Measurements from ENCODE around the gene PSTPIP1. TPM values are rescaled to one million over a fixed set of nuclear protein-coding genes. Genes with fewer than 3 reads are reported as not detected.

The PSTPIP1 gene
- total RNA-seq, 6 experiments from 2014 or later, result 1.2 to 4.9 (median 2.2) TPM

- peak overlapping the region in 1 of 3 donors; percentile 42 for H3K27ac ChIP-seq
- WGBS (ENCODE audit: insufficient coverage, low coverage, low lambda C conversion rate, missing lambda C conversion rate), result 71% methylated on average over 6 of the region's 6 CpGs
- ATAC-seq, result peak in 3 of 4 donors; percentile 22 to 54 (median 44)
- H3K36me3 ChIP-seq, result no peaks in the 10 kb centered on the region
- intact Hi-C loops (cut with DNase I), result no loop called here
- no peaks in the 10 kb centered on the region for H3K9me3 ChIP-seq
- H3K4me3 ChIP-seq, result no peak overlapping the region
- peaks cover 0 to 81% (median 27%) of the 10 kb centered on the region in 4 donors for H3K4me1 ChIP-seq
- no peak for DNase-seq
- TF ChIP-seq, protein P1, sequence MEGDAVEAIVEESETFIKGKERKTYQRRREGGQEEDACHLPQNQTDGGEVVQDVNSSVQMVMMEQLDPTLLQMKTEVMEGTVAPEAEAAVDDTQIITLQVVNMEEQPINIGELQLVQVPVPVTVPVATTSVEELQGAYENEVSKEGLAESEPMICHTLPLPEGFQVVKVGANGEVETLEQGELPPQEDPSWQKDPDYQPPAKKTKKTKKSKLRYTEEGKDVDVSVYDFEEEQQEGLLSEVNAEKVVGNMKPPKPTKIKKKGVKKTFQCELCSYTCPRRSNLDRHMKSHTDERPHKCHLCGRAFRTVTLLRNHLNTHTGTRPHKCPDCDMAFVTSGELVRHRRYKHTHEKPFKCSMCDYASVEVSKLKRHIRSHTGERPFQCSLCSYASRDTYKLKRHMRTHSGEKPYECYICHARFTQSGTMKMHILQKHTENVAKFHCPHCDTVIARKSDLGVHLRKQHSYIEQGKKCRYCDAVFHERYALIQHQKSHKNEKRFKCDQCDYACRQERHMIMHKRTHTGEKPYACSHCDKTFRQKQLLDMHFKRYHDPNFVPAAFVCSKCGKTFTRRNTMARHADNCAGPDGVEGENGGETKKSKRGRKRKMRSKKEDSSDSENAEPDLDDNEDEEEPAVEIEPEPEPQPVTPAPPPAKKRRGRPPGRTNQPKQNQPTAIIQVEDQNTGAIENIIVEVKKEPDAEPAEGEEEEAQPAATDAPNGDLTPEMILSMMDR (IDR thresholded peaks at IDR 0.05), result no peak
- no peak for TF ChIP-seq POLR2A (IDR thresholded peaks at IDR 0.05)
- no peaks in the 10 kb centered on the region for H3K27me3 ChIP-seq
Measured at GRCh38 chr15:77064539-77065308, 69.8 kb downstream of the PSTPIP1 start.

GRCh38 chr15:77066971-77067690 lies 72.2 kb downstream of the PSTPIP1 start:
- Histone ChIP-seq H3K9me3 (no peaks in the 10 kb centered on the region), H3K4me1 (peaks cover 0 to 58% (median 18%) of the 10 kb centered on the region in 4 donors), H3K27ac (peak overlapping the region in 1 of 3 donors; percentile 11), H3K36me3 (no peaks in the 10 kb centered on the region), H3K27me3 (no peaks in the 10 kb centered on the region), H3K4me3 (no peak overlapping the region)
- peak; percentile 19 to 47 (median 34) for ATAC-seq
- TF ChIP-seq, protein P1 (IDR thresholded peaks at IDR 0.05), result no peak
- no peak for TF ChIP-seq POLR2A (IDR thresholded peaks at IDR 0.05)
- 21% methylated on average over 2 of the region's 3 CpGs for WGBS (ENCODE audit: insufficient coverage, low coverage, low lambda C conversion rate, missing lambda C conversion rate)
- intact Hi-C loops (cut with DNase I), result no loop called here
- no peak for DNase-seq

GRCh38 chr15:77067691-77068367 lies 72.9 kb downstream of the PSTPIP1 start:
- DNase-seq (no peak), ATAC-seq (no peak)
- intact Hi-C loops (cut with DNase I), result no loop called here
- TF ChIP-seq, protein P1 (IDR thresholded peaks at IDR 0.05), result no peak
- TF ChIP-seq POLR2A (IDR thresholded peaks at IDR 0.05), result no peak
- Histone ChIP-seq H3K4me1 (peaks cover 0 to 51% (median 18%) of the 10 kb centered on the region in 4 donors), H3K27ac (peak overlapping the region in 1 of 3 donors; percentile 5), H3K9me3 (no peaks in the 10 kb centered on the region), H3K4me3 (no peak overlapping the region), H3K36me3 (no peaks in the 10 kb centered on the region), H3K27me3 (no peaks in the 10 kb centered on the region)
- WGBS (ENCODE audit: insufficient coverage, low coverage, low lambda C conversion rate, missing lambda C conversion rate), result 65% methylated on average over 3 of the region's 3 CpGs

DNA sequence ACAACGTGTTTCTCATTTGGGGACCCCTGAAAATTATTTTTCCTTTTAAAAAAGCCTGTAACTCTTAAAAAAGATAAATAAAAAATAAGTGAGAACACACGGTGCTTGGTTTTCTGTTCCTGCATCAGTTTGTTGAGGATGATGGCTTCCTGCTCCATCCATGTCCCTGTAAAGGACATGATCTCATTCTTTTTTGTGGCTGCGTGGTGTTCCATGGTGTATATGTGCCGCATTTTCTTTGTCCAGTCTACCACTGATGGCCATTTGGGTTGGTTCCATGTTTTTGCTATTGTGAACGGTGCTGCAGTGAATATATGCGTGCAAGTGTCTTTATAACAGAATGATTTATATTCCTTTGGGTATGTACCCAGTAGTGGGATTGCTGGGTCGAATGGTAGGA lies 73.7 kb downstream of the PSTPIP1 start:
- no peak overlapping the region for H3K27ac ChIP-seq
- DNase-seq (no peak), ATAC-seq (no peak)
- TF ChIP-seq, protein P1 (IDR thresholded peaks at IDR 0.05), result no peak
- no peak for TF ChIP-seq POLR2A (IDR thresholded peaks at IDR 0.05)
- H3K9me3 ChIP-seq, result no peaks in the 10 kb centered on the region
- no peaks in the 10 kb centered on the region for H3K27me3 ChIP-seq
- intact Hi-C loops (cut with DNase I), result no loop called here
- no peak overlapping the region for H3K4me3 ChIP-seq
- H3K4me1 ChIP-seq, result peaks cover 0 to 43% (median 16%) of the 10 kb centered on the region in 4 donors
- no peaks in the 10 kb centered on the region for H3K36me3 ChIP-seq
- WGBS (ENCODE audit: insufficient coverage, low coverage, low lambda C conversion rate, missing lambda C conversion rate), result 88% methylated on average over 7 of the region's 7 CpGs

Data from right lobe of liver (tissue), 6 donors.